ENCODE results near the gene PXK. TPM values are rescaled to one million over a fixed set of nuclear protein-coding genes. Genes with fewer than 3 reads are reported as not detected.

The PXK gene
- total and polyA plus RNA-seq, 2 donors (not counting 1 experiment from before 2014, with no cell fraction given) = 54.6 to 65.2 TPM

DNA sequence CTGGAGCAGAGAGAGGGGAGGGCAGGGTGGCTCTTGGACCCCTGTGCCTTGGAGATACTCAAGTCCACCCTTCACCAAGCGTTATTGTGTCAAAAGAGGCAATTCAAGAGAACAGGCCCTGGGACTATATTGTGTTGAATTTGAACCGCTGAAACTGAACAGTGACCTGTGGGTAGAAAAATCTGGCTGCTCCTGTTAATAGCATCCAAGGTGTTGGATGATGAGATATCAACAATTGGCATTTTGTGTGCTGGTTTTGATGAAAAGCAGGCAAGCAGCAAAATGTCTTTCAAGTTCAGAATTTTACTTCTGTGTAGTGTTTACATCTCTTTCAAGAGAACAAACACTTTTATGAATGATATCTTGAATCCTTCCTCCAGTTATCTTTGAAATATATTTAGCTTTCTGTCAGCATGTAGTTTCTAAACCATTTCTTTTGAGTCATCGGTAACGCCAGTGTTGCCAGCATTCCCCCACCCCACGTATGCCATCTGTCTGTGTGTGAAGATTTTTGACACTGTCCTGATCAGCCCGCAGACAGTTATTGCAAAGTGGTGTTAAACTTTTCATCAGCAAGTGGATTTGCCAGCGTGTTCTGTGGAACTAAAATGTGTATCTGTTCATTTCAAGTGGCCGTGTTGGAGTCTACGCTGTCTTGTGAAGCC, 66.1 kb downstream of the PXK start:
- Histone ChIP-seq H3K9me3 (ENCODE audit: control insufficient read depth, insufficient read depth, low read depth, low read length) (no peaks in the 10 kb centered on the region), H3K4me2 (ENCODE audit: extremely low read depth, insufficient read depth, low read length) (no peak overlapping the region), H3K9ac (ENCODE audit: insufficient read depth, low read length) (no peak overlapping the region), H2AFZ (ENCODE audit: low read length) (no peak overlapping the region), H3K27ac (ENCODE audit: insufficient read depth, low read length) (no peak overlapping the region), H3K36me3 (ENCODE audit: control insufficient read depth, insufficient read depth, low read length) (peaks cover 8% of the 10 kb centered on the region), H3K4me1 (ENCODE audit: control insufficient read depth, extremely low read depth, insufficient read depth, low read length) (no peaks in the 10 kb centered on the region), H3K4me3 (replicated peaks in 1 of 4; ENCODE audit: control extremely low read depth in 1 of 4, insufficient read depth in 1 of 4, low read depth in 3 of 4, low read length in 4 of 4) (no peak overlapping the region), H4K20me1 (ENCODE audit: control insufficient read depth, extremely low read depth, insufficient read depth, low read length) (no peaks in the 10 kb centered on the region), H3K79me2 (ENCODE audit: control insufficient read depth, insufficient read depth, low read length) (no peaks in the 10 kb centered on the region), H3K27me3 (ENCODE audit: control insufficient read depth, insufficient read depth, low read length) (no peaks in the 10 kb centered on the region)
- DNase-seq (ENCODE audit: low read depth in 2 of 2) = no peak
- no peak for TF ChIP-seq EZH2 (IDR thresholded peaks at IDR 0.05; ENCODE audit: low read length, missing control alignments)
- TF ChIP-seq, protein P1, sequence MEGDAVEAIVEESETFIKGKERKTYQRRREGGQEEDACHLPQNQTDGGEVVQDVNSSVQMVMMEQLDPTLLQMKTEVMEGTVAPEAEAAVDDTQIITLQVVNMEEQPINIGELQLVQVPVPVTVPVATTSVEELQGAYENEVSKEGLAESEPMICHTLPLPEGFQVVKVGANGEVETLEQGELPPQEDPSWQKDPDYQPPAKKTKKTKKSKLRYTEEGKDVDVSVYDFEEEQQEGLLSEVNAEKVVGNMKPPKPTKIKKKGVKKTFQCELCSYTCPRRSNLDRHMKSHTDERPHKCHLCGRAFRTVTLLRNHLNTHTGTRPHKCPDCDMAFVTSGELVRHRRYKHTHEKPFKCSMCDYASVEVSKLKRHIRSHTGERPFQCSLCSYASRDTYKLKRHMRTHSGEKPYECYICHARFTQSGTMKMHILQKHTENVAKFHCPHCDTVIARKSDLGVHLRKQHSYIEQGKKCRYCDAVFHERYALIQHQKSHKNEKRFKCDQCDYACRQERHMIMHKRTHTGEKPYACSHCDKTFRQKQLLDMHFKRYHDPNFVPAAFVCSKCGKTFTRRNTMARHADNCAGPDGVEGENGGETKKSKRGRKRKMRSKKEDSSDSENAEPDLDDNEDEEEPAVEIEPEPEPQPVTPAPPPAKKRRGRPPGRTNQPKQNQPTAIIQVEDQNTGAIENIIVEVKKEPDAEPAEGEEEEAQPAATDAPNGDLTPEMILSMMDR (conservative IDR thresholded peaks at IDR 0.05 in 1 of 2, IDR thresholded peaks at IDR 0.05 in 1 of 2; ENCODE audit: low read depth in 1 of 2, low read length in 2 of 2) = no peak

DNA sequence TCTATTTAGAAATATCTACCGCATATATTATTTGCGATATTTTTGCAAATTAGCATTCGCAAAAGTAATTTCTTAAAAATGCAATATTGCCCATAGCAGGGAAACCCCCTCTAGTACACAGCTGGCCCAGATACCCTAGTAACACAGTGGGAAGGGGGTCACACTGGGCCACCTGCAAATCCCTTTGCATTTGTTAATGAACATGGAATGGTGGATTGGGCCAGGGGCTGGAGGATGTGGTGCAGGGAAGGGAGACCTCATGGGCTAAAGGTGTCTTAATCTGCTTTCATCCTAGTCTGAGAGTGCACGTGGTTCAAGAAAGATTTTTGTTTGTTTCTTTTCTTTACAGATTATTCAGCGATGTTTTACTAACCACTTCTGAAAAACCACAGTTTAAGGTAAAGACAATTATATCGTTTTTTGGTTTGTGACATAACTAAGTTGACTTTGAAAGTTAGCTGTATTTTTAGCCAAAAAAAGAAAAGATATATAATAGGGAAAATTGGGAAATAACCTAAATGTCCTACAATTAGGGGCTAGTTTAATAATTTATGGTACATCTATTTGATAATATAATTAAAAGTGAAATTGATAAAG, 70.9 kb downstream of the PXK start:
- Histone ChIP-seq H3K4me3 (replicated peaks in 1 of 4; ENCODE audit: control extremely low read depth in 1 of 4, insufficient read depth in 1 of 4, low read depth in 3 of 4, low read length in 4 of 4) (no peak overlapping the region), H3K4me1 (ENCODE audit: control insufficient read depth, extremely low read depth, insufficient read depth, low read length) (peaks cover 3% of the 10 kb centered on the region), H3K27ac (ENCODE audit: insufficient read depth, low read length) (no peak overlapping the region), H3K4me2 (ENCODE audit: extremely low read depth, insufficient read depth, low read length) (no peak overlapping the region), H4K20me1 (ENCODE audit: control insufficient read depth, extremely low read depth, insufficient read depth, low read length) (no peaks in the 10 kb centered on the region), H3K9me3 (ENCODE audit: control insufficient read depth, insufficient read depth, low read depth, low read length) (no peaks in the 10 kb centered on the region), H3K36me3 (ENCODE audit: control insufficient read depth, insufficient read depth, low read length) (peaks cover 3% of the 10 kb centered on the region), H3K9ac (ENCODE audit: insufficient read depth, low read length) (no peak overlapping the region), H3K79me2 (ENCODE audit: control insufficient read depth, insufficient read depth, low read length) (no peaks in the 10 kb centered on the region), H2AFZ (ENCODE audit: low read length) (no peak overlapping the region), H3K27me3 (ENCODE audit: control insufficient read depth, insufficient read depth, low read length) (no peaks in the 10 kb centered on the region)
- TF ChIP-seq EZH2 (IDR thresholded peaks at IDR 0.05; ENCODE audit: low read length, missing control alignments) = no peak
- TF ChIP-seq, protein P1 (conservative IDR thresholded peaks at IDR 0.05 in 1 of 2, IDR thresholded peaks at IDR 0.05 in 1 of 2; ENCODE audit: low read depth in 1 of 2, low read length in 2 of 2) = no peak
- no peak for DNase-seq (ENCODE audit: low read depth in 2 of 2)

DNA sequence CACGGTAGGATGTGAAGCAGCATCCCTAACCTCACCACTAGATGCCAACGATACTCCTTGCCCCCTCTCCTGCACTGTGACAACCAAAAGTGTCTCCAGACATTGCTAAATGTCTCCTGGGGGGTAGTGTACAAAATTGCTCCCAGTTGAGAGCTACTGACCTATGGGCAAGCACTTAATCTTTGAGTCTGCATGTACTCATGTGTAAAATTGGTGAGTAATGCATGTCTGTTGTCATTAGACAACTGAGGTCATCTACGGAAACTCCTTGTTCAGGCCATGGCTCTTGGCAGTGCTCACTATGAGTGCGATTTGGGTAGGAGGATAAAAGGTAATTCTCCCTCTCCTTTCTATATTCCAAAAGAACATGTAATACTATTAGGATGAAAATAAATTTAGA, 71.7 kb downstream of the PXK start:
- Histone ChIP-seq H3K4me1 (ENCODE audit: control insufficient read depth, extremely low read depth, insufficient read depth, low read length) (peaks cover 3% of the 10 kb centered on the region), H3K27ac (ENCODE audit: insufficient read depth, low read length) (no peak overlapping the region)
- TF ChIP-seq EZH2 (IDR thresholded peaks at IDR 0.05; ENCODE audit: low read length, missing control alignments) = no peak
- TF ChIP-seq, protein P1 (conservative IDR thresholded peaks at IDR 0.05 in 1 of 2, IDR thresholded peaks at IDR 0.05 in 1 of 2; ENCODE audit: low read depth in 1 of 2, low read length in 2 of 2) = no peak

More for the DNA sequence above, 71.7 kb downstream of the PXK start:
- peak; percentile 35 to 92 for DNase-seq (ENCODE audit: low read depth in 2 of 2)
- Histone ChIP-seq H3K9ac (ENCODE audit: insufficient read depth, low read length) (no peak overlapping the region), H2AFZ (ENCODE audit: low read length) (no peak overlapping the region), H3K9me3 (ENCODE audit: control insufficient read depth, insufficient read depth, low read depth, low read length) (no peaks in the 10 kb centered on the region), H3K27me3 (ENCODE audit: control insufficient read depth, insufficient read depth, low read length) (no peaks in the 10 kb centered on the region), H3K4me2 (ENCODE audit: extremely low read depth, insufficient read depth, low read length) (no peak overlapping the region), H3K79me2 (ENCODE audit: control insufficient read depth, insufficient read depth, low read length) (no peaks in the 10 kb centered on the region), H3K4me3 (replicated peaks in 1 of 4; ENCODE audit: control extremely low read depth in 1 of 4, insufficient read depth in 1 of 4, low read depth in 3 of 4, low read length in 4 of 4) (no peak overlapping the region), H4K20me1 (ENCODE audit: control insufficient read depth, extremely low read depth, insufficient read depth, low read length) (no peaks in the 10 kb centered on the region), H3K36me3 (ENCODE audit: control insufficient read depth, insufficient read depth, low read length) (peaks cover 5% of the 10 kb centered on the region)

All from fibroblast of lung (primary cell).